ENCODE results near the gene CPD. TPM values are rescaled to one million over a fixed set of nuclear protein-coding genes. Genes with fewer than 3 reads are reported as not detected.
"Not testable (repeated sequence)": the region's sequence is repeated elsewhere in the genome, so short reads cannot be mapped to it uniquely, and the experiment has no call there.

CPD gene
- total and polyA plus RNA-seq, 2 of the 13 experiments (the other 11 are each of a cell fraction or from before 2014, with no cell fraction given): 46.1 to 72.3 TPM

DNA sequence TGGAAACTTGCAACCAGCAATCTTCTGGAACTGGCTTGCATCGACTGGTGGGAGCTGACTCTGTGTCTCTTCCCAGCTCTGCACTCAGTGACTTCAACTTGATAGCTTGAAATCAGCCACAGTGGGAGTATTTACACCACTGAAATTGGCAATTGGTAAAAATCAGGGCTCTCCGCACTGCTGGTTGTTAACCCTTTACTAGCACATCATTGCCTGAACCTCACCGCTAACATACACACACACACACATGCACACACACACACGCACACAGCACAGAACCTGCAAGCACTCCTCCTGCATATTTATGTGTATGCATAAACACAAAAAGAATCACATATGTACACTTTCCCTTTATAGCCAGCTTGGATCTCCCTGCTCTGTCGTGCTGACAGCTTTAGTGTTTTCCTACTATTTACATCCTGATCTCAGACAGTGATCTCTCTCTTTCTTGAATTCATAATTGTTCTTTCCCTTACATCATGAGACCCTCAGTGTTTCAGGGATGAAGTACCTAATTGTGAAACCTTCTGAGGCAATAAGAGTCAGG, 37.0 kb upstream of the CPD start:
- BruUV-seq (replicated peaks): no TSS peak
- Histone ChIP-seq H3K9ac (ENCODE audit: insufficient read depth, low read depth, low read length) (no peak overlapping the region; the same call in 1 of the 2 replicates), H3K79me2 (ENCODE audit: insufficient read depth, low read length) (no peaks in the 10 kb centered on the region), H4K20me1 (ENCODE audit: insufficient read depth, low read length) (no peaks in the 10 kb centered on the region), H3K9me3 (ENCODE audit: low read length) (no peaks in the 10 kb centered on the region), H2AFZ (ENCODE audit: low read length) (no peak overlapping the region), H3K27ac (ENCODE audit: extremely low read length, insufficient read depth, low read length) (no peak overlapping the region), H3K27me3 (ENCODE audit: control insufficient read depth in 1 of 2, insufficient read depth in 2 of 2, low read length in 2 of 2) (no peaks in the 10 kb centered on the region), H3K4me3 (replicated peaks in 1 of 3; ENCODE audit: insufficient read depth in 1 of 3, low read depth in 2 of 3, low read length in 3 of 3) (no peak overlapping the region), H3K4me1 (ENCODE audit: insufficient read depth, low read length) (peaks cover 96% of the 10 kb centered on the region), H3K36me3 (replicated peaks in 1 of 2; ENCODE audit: control insufficient read depth in 1 of 2, insufficient read depth in 2 of 2, low read length in 2 of 2) (no peaks in the 10 kb centered on the region), H3K4me2 (ENCODE audit: low read depth, low read length) (no peak overlapping the region)
- no peak for FAIRE-seq
- no peak for DNase-seq (ENCODE audit: low spot score)
- ChIA-PET CTCF (ENCODE audit: low intra/inter-chr PET ratio, low total read pairs) (no interaction called here), POLR2A (interaction anchor here (1.1 to 8.7 kb wide), 4 partner anchors 37 to 135 kb away, joined by 3 to 114 read pairs (median 6); partner anchors contain the start of genes CPD and GOSR1)
- ATAC-seq: no peak
- TF ChIP-seq ZNF20 (CRISPR knock-in tag; IDR thresholded peaks at IDR 0.05) (no peak), ZNF788 (CRISPR knock-in tag; IDR thresholded peaks at IDR 0.05; ENCODE audit: borderline replicate concordance) (no peak), ZNF652 (CRISPR knock-in tag; IDR thresholded peaks at IDR 0.05; ENCODE audit: borderline replicate concordance, low read depth) (peak; percentile 65; the same call in 1 of the 2 replicates)
- intact Hi-C loops (cut with micrococcal nuclease; ENCODE audit: unreplicated experiment): loop anchor here (2.0 kb wide), 2 partner anchors 63 to 135 kb away; partner anchors contain the start of gene GOSR1
- WGBS (ENCODE audit: low lambda C conversion rate): 92% methylated on average over 5 of the region's 5 CpGs
- in situ Hi-C loops (cut with HindIII; ENCODE audit: extremely low pct_ligation_motif_present, low pct_unique_long_range_greater_than_20kb): loop anchor here (5.0 kb wide), 1 partner anchor 36 kb away; the partner anchor contains the start of gene CPD

DNA sequence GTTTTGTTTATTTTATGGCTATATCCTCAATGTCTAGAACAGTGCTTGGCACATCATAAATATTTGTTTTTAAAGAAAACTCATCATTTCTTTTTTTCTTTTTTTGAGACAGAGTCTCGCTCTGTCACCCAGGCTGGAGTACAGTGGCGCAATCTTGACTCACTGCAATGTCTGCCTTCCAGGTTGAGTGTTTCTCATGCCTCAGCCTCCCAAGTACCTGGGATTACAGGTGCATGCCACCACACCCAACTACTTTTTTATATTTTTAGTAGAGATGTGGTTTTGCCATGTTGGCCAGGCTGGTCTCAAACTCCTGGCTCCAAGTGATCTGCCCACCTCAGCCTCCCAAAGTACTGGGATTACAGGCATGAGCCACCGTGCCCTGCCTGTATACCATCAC, 35.5 kb upstream of the CPD start:
- POLR2A ChIA-PET: interaction anchor here (1.1 to 8.7 kb wide), 3 partner anchors 35 to 52 kb away, joined by 3 to 114 read pairs (median 4); partner anchors contain the start of gene CPD
- H3K4me3 ChIP-seq (replicated peaks in 1 of 3; ENCODE audit: insufficient read depth in 1 of 3, low read depth in 2 of 3, low read length in 3 of 3); H3K79me2 ChIP-seq (ENCODE audit: insufficient read depth, low read length); FAIRE-seq; ATAC-seq; H3K27me3 ChIP-seq (ENCODE audit: control insufficient read depth in 1 of 2, insufficient read depth in 2 of 2, low read length in 2 of 2); H4K20me1 ChIP-seq (ENCODE audit: insufficient read depth, low read length); H3K9me3 ChIP-seq (ENCODE audit: low read length); DNase-seq (ENCODE audit: low spot score); BruUV-seq (replicated peaks); H3K36me3 ChIP-seq (replicated peaks in 1 of 2; ENCODE audit: control insufficient read depth in 1 of 2, insufficient read depth in 2 of 2, low read length in 2 of 2); intact Hi-C loops (cut with micrococcal nuclease; ENCODE audit: unreplicated experiment); CTCF ChIA-PET (ENCODE audit: low intra/inter-chr PET ratio, low total read pairs); H2AFZ ChIP-seq (ENCODE audit: low read length): not testable (repeated sequence)
- WGBS (ENCODE audit: low lambda C conversion rate): 84% methylated on average over 3 of the region's 3 CpGs
- H3K4me1 ChIP-seq (ENCODE audit: insufficient read depth, low read length): peaks cover 96% of the 10 kb centered on the region
- TF ChIP-seq CEBPG (CRISPR knock-in tag; IDR thresholded peaks at IDR 0.05) (0 out of 2 replicates have a peak, but pooled peaks have one; percentile 6), ZNF460 (CRISPR knock-in tag; IDR thresholded peaks at IDR 0.05; ENCODE audit: borderline replicate concordance) (peak; percentile 86)
- peak overlapping the region; percentile 81 for H3K4me2 ChIP-seq (ENCODE audit: low read depth, low read length)
- peak overlapping the region; percentile 97 for H3K27ac ChIP-seq (ENCODE audit: extremely low read length, insufficient read depth, low read length)
- peak overlapping the region; percentile 80; the same call in 1 of the 2 replicates for H3K9ac ChIP-seq (ENCODE audit: insufficient read depth, low read depth, low read length)
- in situ Hi-C loops (cut with HindIII; ENCODE audit: extremely low pct_ligation_motif_present, low pct_unique_long_range_greater_than_20kb): loop anchor here (5.0 kb wide), 1 partner anchor 34 kb away; the partner anchor contains the start of gene CPD
